ENCODE results near the gene ZNF599.

DNA sequence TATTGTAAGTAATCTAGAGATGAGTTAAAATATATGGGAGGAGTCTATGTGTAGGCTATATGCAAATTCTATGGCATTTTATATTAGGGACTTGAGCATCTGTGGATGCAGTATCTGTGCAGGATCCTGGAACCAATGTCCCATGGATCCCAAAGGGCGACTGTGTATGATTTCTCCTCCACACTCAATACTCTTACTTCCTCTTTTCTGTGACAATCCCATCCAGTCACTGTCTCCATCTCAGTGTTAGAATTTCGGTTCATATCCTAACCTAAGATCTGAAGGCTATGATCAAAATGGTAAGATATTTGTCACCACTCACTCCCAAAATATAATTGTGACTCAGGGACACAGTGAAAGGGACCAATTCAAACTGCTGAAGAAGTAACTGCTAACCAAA lies 15.1 kb upstream of the ZNF599 start:
- TF ChIP-seq, protein P1, sequence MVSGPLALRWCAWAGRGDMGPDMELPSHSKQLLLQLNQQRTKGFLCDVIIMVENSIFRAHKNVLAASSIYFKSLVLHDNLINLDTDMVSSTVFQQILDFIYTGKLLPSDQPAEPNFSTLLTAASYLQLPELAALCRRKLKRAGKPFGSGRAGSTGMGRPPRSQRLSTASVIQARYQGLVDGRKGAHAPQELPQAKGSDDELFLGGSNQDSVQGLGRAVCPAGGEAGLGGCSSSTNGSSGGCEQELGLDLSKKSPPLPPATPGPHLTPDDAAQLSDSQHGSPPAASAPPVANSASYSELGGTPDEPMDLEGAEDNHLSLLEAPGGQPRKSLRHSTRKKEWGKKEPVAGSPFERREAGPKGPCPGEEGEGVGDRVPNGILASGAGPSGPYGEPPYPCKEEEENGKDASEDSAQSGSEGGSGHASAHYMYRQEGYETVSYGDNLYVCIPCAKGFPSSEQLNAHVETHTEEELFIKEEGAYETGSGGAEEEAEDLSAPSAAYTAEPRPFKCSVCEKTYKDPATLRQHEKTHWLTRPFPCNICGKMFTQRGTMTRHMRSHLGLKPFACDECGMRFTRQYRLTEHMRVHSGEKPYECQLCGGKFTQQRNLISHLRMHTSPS (CRISPR knock-in tag; IDR thresholded peaks at IDR 0.05; ENCODE audit: low read depth): no peak
- TF ChIP-seq POLR2A (IDR thresholded peaks at IDR 0.05; ENCODE audit: insufficient read depth in 1 of 2, low read depth in 2 of 2, low read length in 2 of 2): no peak
- TF ChIP-seq, protein P2, sequence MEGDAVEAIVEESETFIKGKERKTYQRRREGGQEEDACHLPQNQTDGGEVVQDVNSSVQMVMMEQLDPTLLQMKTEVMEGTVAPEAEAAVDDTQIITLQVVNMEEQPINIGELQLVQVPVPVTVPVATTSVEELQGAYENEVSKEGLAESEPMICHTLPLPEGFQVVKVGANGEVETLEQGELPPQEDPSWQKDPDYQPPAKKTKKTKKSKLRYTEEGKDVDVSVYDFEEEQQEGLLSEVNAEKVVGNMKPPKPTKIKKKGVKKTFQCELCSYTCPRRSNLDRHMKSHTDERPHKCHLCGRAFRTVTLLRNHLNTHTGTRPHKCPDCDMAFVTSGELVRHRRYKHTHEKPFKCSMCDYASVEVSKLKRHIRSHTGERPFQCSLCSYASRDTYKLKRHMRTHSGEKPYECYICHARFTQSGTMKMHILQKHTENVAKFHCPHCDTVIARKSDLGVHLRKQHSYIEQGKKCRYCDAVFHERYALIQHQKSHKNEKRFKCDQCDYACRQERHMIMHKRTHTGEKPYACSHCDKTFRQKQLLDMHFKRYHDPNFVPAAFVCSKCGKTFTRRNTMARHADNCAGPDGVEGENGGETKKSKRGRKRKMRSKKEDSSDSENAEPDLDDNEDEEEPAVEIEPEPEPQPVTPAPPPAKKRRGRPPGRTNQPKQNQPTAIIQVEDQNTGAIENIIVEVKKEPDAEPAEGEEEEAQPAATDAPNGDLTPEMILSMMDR (CRISPR knock-in tag; IDR thresholded peaks at IDR 0.05): no peak
- no peak for TF ChIP-seq POLR2AphosphoS5 (IDR thresholded peaks at IDR 0.05; ENCODE audit: low read depth, low read length)

Measured in HepG2 (cell line).